Endothelial cell (in vitro differentiated cells): Measurements from ENCODE around the gene TRPM3. TPM values are rescaled to one million over a fixed set of nuclear protein-coding genes. Genes with fewer than 3 reads are reported as not detected.
"Not testable (repeated sequence)": the region's sequence is repeated elsewhere in the genome, so short reads cannot be mapped to it uniquely, and the experiment has no call there.

Experiments
- DNase-seq: peaks from one replicate; pipeline ENCODE4 v3.0.0; 2021; ENCODE audit warnings: low spot score
- H3K27ac Mint-ChIP-seq: one replicate; pipeline ENCODE4 v1.8.0; 2021; ENCODE audit warnings: mixed read lengths, inconsistent platforms; ENCODE audit not compliant: unreplicated experiment
- H3K27me3 Mint-ChIP-seq: one replicate; pipeline ENCODE4 v1.8.0; 2021; ENCODE audit warnings: mild to moderate bottlenecking, moderate library complexity, mixed read lengths, inconsistent platforms; ENCODE audit not compliant: unreplicated experiment
- H3K36me3 Mint-ChIP-seq: one replicate; pipeline ENCODE4 v1.8.0; 2021; ENCODE audit warnings: mild to moderate bottlenecking, low read depth, mixed read lengths, inconsistent platforms; ENCODE audit not compliant: unreplicated experiment
- H3K4me1 Mint-ChIP-seq: one replicate; pipeline ENCODE4 v1.8.0; 2021; ENCODE audit warnings: mild to moderate bottlenecking, mixed read lengths, inconsistent platforms; ENCODE audit not compliant: unreplicated experiment
- H3K4me3 Mint-ChIP-seq: one replicate; pipeline ENCODE4 v1.8.0; 2021; ENCODE audit warnings: mild to moderate bottlenecking, mixed read lengths, inconsistent platforms; ENCODE audit not compliant: unreplicated experiment
- H3K9me3 Mint-ChIP-seq: one replicate; pipeline ENCODE4 v1.8.0; 2021; ENCODE audit warnings: mixed read lengths, inconsistent platforms; ENCODE audit not compliant: unreplicated experiment
- total RNA-seq: library from RNA; stranded (reverse); fragmentation: NEBNext Ultra II Directional; extraction: Animal tissue kit (Norgen Biotek cat#: 25700); gene quantifications from one replicate; pipeline ENCODE4 v1.2.1, GENCODE V29; 2021; ENCODE audit not compliant: unreplicated experiment
- TF ChIP-seq, protein P1 (sequence below): fragments of 200-600 bp; sonication (generic); IDR thresholded peaks from one replicate; pipeline ENCODE4 v1.5.0; 2021; ENCODE audit warnings: antibody characterized with exemption; ENCODE audit not compliant: unreplicated experiment

The TRPM3 gene
- total RNA-seq, 1 donor from 2014 or later = 0.54 TPM

DNA sequence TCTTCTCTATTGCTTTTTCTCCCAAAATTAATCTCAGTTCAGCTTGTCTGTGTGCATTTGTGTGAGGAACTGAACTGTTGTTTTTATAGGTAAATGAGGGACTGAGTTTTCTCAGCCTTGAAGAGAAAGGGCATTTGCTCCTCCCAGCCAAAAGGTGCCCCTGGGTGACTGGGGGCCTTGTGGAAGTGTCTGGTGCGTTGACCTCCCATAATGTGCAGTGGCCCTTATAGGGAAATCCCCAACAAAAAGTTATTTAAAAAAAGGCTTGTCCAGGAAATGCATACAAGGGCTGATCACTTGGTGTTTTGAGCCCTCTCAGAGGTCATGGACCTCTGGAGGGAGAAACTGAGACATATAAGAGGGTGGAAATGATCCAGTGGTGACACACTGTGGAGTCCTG is 467.3 kb downstream of the TRPM3 start:
- TF ChIP-seq, protein P1, sequence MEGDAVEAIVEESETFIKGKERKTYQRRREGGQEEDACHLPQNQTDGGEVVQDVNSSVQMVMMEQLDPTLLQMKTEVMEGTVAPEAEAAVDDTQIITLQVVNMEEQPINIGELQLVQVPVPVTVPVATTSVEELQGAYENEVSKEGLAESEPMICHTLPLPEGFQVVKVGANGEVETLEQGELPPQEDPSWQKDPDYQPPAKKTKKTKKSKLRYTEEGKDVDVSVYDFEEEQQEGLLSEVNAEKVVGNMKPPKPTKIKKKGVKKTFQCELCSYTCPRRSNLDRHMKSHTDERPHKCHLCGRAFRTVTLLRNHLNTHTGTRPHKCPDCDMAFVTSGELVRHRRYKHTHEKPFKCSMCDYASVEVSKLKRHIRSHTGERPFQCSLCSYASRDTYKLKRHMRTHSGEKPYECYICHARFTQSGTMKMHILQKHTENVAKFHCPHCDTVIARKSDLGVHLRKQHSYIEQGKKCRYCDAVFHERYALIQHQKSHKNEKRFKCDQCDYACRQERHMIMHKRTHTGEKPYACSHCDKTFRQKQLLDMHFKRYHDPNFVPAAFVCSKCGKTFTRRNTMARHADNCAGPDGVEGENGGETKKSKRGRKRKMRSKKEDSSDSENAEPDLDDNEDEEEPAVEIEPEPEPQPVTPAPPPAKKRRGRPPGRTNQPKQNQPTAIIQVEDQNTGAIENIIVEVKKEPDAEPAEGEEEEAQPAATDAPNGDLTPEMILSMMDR = no peak
- no peaks in the 10 kb centered on the region for H3K36me3 Mint-ChIP-seq
- no peaks in the 10 kb centered on the region for H3K9me3 Mint-ChIP-seq
- H3K27me3 Mint-ChIP-seq = no peaks in the 10 kb centered on the region
- H3K4me3 Mint-ChIP-seq = no peak overlapping the region
- H3K4me1 Mint-ChIP-seq = peaks cover 3% of the 10 kb centered on the region
- DNase-seq = no peak
- no peak overlapping the region for H3K27ac Mint-ChIP-seq

DNA sequence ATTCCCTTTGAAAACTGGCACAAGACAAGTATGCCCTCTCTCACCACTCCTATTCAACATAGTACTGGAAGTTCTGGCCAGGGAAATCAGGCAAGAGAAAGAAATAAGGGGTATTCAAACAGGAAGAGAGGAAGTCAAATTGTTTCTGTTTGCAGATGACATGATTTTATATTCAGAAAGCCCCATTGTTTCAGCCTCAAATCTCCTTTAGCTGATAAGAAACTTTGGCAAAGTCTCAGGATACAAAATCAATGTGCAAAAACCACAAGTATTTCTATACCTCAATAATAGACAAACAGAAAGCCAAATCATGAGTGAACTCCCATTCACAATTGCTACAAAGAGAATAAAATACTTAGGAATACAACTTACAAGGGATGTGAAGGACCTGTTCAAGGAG is 476.8 kb downstream of the TRPM3 start:
- not testable (repeated sequence) for H3K36me3 Mint-ChIP-seq, DNase-seq, H3K27ac Mint-ChIP-seq, H3K9me3 Mint-ChIP-seq, H3K4me1 Mint-ChIP-seq, H3K27me3 Mint-ChIP-seq, H3K4me3 Mint-ChIP-seq

DNA sequence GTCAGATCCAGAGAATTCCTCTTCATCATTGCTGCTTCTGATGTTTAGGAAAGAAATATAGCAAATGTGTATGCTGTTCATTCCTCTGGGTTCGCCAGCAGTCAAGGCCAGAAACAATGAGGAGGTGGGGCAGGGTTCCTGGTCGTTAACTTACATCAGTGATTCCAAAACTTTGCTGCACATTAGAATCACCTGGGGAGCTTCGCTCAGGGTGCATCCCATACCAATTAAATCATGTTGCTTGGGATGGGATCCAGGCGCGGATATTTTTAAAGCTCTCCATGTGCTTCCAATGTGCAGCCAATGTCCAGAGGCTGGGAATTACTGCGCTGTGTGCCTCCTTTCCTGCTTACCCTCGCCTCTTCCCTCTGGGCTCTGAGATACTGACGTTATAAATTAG is 479.1 kb downstream of the TRPM3 start:
- Mint-ChIP-seq H3K9me3 (no peaks in the 10 kb centered on the region), H3K36me3 (no peaks in the 10 kb centered on the region), H3K27ac (no peak overlapping the region), H3K4me3 (no peak overlapping the region), H3K4me1 (peaks cover 2% of the 10 kb centered on the region), H3K27me3 (no peaks in the 10 kb centered on the region)
- DNase-seq = no peak
- TF ChIP-seq, protein P1 = no peak

DNA sequence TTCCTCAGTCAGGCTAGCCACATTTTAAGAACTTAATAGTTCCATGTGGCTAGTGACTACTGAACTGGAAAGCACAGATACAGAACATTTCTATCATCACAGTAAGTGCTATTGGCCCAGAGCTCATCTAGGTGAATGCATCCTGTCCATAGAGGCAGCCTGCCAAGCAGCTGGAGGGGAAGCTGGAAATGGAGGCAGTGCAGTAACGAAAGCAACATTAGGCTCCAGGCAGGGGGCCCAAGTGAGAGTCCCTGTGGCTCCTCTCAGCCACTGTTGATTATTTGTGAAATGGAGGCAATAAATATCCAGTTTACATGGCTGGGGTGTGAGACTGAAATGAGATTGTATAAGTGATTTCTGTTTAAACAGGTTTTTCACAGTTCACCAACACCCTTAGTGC is 479.8 kb downstream of the TRPM3 start:
- H3K4me3 Mint-ChIP-seq = no peak overlapping the region
- no peak for DNase-seq
- TF ChIP-seq, protein P1 = no peak

DNA sequence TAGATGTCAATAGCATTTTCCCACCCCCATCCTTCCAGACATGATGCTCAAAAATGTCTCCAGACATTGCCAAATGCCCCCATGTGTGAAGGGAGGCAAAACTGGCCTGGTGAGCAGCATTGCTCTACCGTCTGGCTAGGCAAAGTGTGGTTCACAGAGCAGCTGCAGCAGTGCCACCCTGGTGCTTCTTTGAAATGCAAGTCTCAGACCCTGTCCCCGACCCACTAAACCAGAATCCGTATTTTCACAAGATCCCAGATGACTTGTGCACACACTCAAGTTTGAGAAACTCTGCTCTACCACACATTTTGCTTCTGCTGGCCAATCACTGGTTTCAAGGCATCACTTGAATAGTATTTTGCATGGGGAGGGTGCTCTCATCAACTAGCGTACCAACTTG is 480.4 kb downstream of the TRPM3 start:
- no peak overlapping the region for H3K27ac Mint-ChIP-seq
- no peak overlapping the region for H3K4me3 Mint-ChIP-seq
- no peaks in the 10 kb centered on the region for H3K9me3 Mint-ChIP-seq
- DNase-seq = no peak
- no peaks in the 10 kb centered on the region for H3K36me3 Mint-ChIP-seq
- H3K4me1 Mint-ChIP-seq = no peaks in the 10 kb centered on the region
- no peaks in the 10 kb centered on the region for H3K27me3 Mint-ChIP-seq
- TF ChIP-seq, protein P1 = no peak

More for the DNA sequence above, 479.8 kb downstream of the TRPM3 start:
- Mint-ChIP-seq H3K27me3 (no peaks in the 10 kb centered on the region), H3K9me3 (no peaks in the 10 kb centered on the region), H3K36me3 (no peaks in the 10 kb centered on the region), H3K4me1 (no peaks in the 10 kb centered on the region), H3K27ac (no peak overlapping the region)
